Adrenal gland (tissue), 5 donors: ENCODE measurements around the gene ZNF578.
A peak's percentile ranks its signal among the peaks of the same experiment; 100 is the strongest.

Source experiments
- CTCF ChIP-seq, 6 experiments: fragments of 450-650 bp in 4 of 6; fragments of 200-600 bp in 2 of 6; sonication (generic) in 1 of 6; IDR thresholded peaks; 1 replicate in 5 of 6; 2 replicates in 1 of 6; pipeline versions ENCODE4 v1.5.1 to v1.8.0; 2016 to 2021; ENCODE audit warnings: antibody characterized with exemption in 6 of 6, mild to moderate bottlenecking in 2 of 6, moderate library complexity in 1 of 6
- POLR2A ChIP-seq, 2 donors: fragments of 450-650 bp; IDR thresholded peaks; one replicate each; pipeline ENCODE4 v1.6.1; 2017; ENCODE audit warnings: antibody characterized with exemption in 2 of 2, mild to moderate bottlenecking in 2 of 2, moderate library complexity in 1 of 2
- donor health status: DM: no; HTN: no; CAD: no.

GRCh38 chr19:52527134-52527955 is 74.0 kb downstream of the ZNF578 start, which contains the start of gene ZNF808:
- TF ChIP-seq CTCF (IDR thresholded peaks at IDR 0.05) (peak; percentile 54 to 83 (median 76)), POLR2A (IDR thresholded peaks at IDR 0.05) (peak; percentile 27 to 69)
